Left lung (tissue), 10 donors: ENCODE measurements around the gene FETUB. TPM values are rescaled to one million over a fixed set of nuclear protein-coding genes. Genes with fewer than 3 reads are reported as not detected.
"Not testable (repeated sequence)": the region's sequence is repeated elsewhere in the genome, so short reads cannot be mapped to it uniquely, and the experiment has no call there.

Experiments used
- ATAC-seq: fragments of 200-7000 bp; cut with Tn5 transposase; one replicate; pipeline ENCODE4 v1.9.1; 2020; ENCODE audit warnings: moderate library complexity
- DNase-seq, 4 donors: peaks; one replicate each; pipeline ENCODE4 v3.0.0-alpha.2; 2013 to 2020
- H3K27ac ChIP-seq, 2 donors: fragments of 200-600 bp; sonication (generic) in 1 of 2; one replicate each; pipeline versions ENCODE4 v1.5.0 to v1.8.0; 2020 to 2021
- H3K27me3 ChIP-seq, 2 donors: fragments of 200-600 bp; sonication (generic) in 1 of 2; one replicate each; pipeline versions ENCODE4 v1.5.0 to v1.8.0; 2020 to 2021
- H3K36me3 ChIP-seq, 2 donors: fragments of 200-600 bp; sonication (generic) in 1 of 2; one replicate each; pipeline versions ENCODE4 v1.5.0 to v1.8.0; 2020 to 2021
- H3K4me1 ChIP-seq, 2 donors: fragments of 200-600 bp; one replicate each; pipeline ENCODE4 v1.8.0; 2021
- H3K4me3 ChIP-seq, 2 donors: fragments of 200-600 bp; sonication (generic) in 1 of 2; one replicate each; pipeline versions ENCODE4 v1.5.0 to v1.8.0; 2020 to 2021; ENCODE audit warnings: mild to moderate bottlenecking in 1 of 2
- H3K9me3 ChIP-seq, 2 donors: fragments of 200-600 bp; sonication (generic) in 1 of 2; one replicate each; pipeline versions ENCODE4 v1.5.0 to v1.8.0; 2020 to 2021
- CTCF ChIP-seq, 2 donors: fragments of 200-600 bp; sonication (generic) in 1 of 2; IDR thresholded peaks; one replicate each; pipeline versions ENCODE4 v1.5.0 to v1.8.0; 2021; ENCODE audit warnings: antibody characterized with exemption in 2 of 2
- intact Hi-C, 2 donors: fragments of 100-400 bp; cut with DNase I; formaldehyde crosslinking; loops; one replicate each; pipeline versions ENCODE4 v1.11.2 to v1.14.2; 2022
- polyA plus RNA-seq, 6 donors: library from polyadenylated mRNA; unstranded; fragments of 120-200 nt; gene quantifications; one replicate each; pipeline ENCODE4 v1.2.1, GENCODE V29; 2013; ENCODE audit not compliant: insufficient read length in 6 of 6
- total RNA-seq, 2 donors: library from RNA; stranded (reverse); fragmentation: NEBNext Ultra II Directional; extraction: Animal tissue kit (Norgen Biotek cat#: 25700); gene quantifications; one replicate each; pipeline ENCODE4 v1.2.1, GENCODE V29; 2021
- donor health status: DM: no; HTN: yes; CAD: no.
- donor health status: DM: no; HTN: no; CAD: no.

The FETUB gene
- total and polyA plus RNA-seq, 8 donors, result not detected

DNA sequence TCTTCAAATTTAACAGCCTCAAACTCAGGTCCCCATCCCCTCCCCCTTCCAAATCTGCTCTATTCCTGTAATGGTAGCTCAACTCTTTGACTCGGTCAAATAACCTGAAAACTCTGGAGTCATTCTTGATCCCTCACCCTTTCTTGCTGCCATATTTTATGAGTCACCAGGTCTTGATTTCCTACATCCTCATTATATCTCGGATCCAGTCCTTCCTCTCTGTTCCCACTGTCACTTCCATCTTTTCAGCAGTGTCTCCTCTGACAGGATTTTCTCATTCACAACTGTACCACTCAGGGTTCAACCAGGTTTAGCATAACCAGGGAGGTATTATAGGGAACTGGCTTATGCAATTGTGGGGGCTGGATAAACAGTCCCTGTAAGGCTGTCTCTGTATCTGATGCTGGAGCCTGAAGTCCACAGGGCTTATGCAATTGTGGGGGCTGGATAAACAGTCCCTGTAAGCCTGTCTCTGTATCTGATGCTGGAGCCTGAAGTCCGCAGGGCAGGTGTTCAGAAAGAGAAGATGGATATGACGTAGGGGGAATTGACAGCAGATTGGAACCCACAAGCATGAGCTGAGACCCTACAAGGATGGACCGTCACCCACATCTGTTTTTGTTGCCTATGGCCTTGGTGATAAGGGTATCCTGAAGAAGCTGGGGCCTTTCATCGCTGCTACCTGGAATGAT is 9.1 kb upstream of the FETUB start:
- Histone ChIP-seq H3K27ac (no peak overlapping the region), H3K27me3 (peaks cover 0 to 6% of the 10 kb centered on the region in 2 donors), H3K4me1 (no peaks in the 10 kb centered on the region), H3K4me3 (no peak overlapping the region), H3K36me3 (no peaks in the 10 kb centered on the region), H3K9me3 (no peaks in the 10 kb centered on the region)
- DNase-seq (no peak), ATAC-seq (no peak)
- TF ChIP-seq CTCF (IDR thresholded peaks at IDR 0.05), result no peak
- intact Hi-C loops, result no loop called here

- H3K4me3 ChIP-seq, result no peak overlapping the region
Measured at GRCh38 chr3:186633481-186633880, 6.7 kb upstream of the FETUB start.

GRCh38 chr3:186634207-186634606 is 6.0 kb upstream of the FETUB start:
- ATAC-seq, DNase-seq: not testable (repeated sequence)

More at GRCh38 chr3:186633481-186633880, 6.7 kb upstream of the FETUB start:
- TF ChIP-seq CTCF (IDR thresholded peaks at IDR 0.05), result no peak
- Histone ChIP-seq H3K27me3 (peaks cover 0 to 14% of the 10 kb centered on the region in 2 donors), H3K4me1 (no peaks in the 10 kb centered on the region), H3K36me3 (no peaks in the 10 kb centered on the region), H3K9me3 (no peaks in the 10 kb centered on the region), H3K27ac (no peak overlapping the region)
- ATAC-seq (no peak), DNase-seq (no peak)
- intact Hi-C loops, result no loop called here

GRCh38 chr3:186635532-186635931 is 4.7 kb upstream of the FETUB start:
- H3K4me3 ChIP-seq, result no peak overlapping the region
- H3K27ac ChIP-seq, result no peak overlapping the region
- intact Hi-C loops, result no loop called here
- H3K27me3 ChIP-seq, result peaks cover 0 to 18% of the 10 kb centered on the region in 2 donors
- no peak for ATAC-seq
- no peaks in the 10 kb centered on the region for H3K4me1 ChIP-seq
- H3K36me3 ChIP-seq, result no peaks in the 10 kb centered on the region
- no peak for DNase-seq
- H3K9me3 ChIP-seq, result no peaks in the 10 kb centered on the region
- no peak for TF ChIP-seq CTCF (IDR thresholded peaks at IDR 0.05)

More at GRCh38 chr3:186634207-186634606, 6.0 kb upstream of the FETUB start:
- H3K36me3 ChIP-seq, H3K4me1 ChIP-seq, H3K4me3 ChIP-seq, intact Hi-C loops, H3K9me3 ChIP-seq, H3K27ac ChIP-seq: not testable (repeated sequence)
- peaks cover 0 to 14% of the 10 kb centered on the region in 2 donors for H3K27me3 ChIP-seq

- no peaks in the 10 kb centered on the region for H3K9me3 ChIP-seq
- TF ChIP-seq CTCF (IDR thresholded peaks at IDR 0.05), result no peak
Measured at GRCh38 chr3:186636536-186636935, 3.7 kb upstream of the FETUB start.

GRCh38 chr3:186637686-186638085 is 2.5 kb upstream of the FETUB start:
- no peak for ATAC-seq

More at GRCh38 chr3:186636536-186636935, 3.7 kb upstream of the FETUB start:
- DNase-seq, result no peak
- peaks cover 0 to 19% of the 10 kb centered on the region in 2 donors for H3K27me3 ChIP-seq
- intact Hi-C loops, result no loop called here
- ATAC-seq, result no peak
- no peak overlapping the region for H3K27ac ChIP-seq
- H3K36me3 ChIP-seq, result no peaks in the 10 kb centered on the region
- no peak overlapping the region for H3K4me3 ChIP-seq
- H3K4me1 ChIP-seq, result no peaks in the 10 kb centered on the region

More at GRCh38 chr3:186637686-186638085, 2.5 kb upstream of the FETUB start:
- Histone ChIP-seq H3K4me1 (no peaks in the 10 kb centered on the region), H3K9me3 (no peaks in the 10 kb centered on the region), H3K4me3 (no peak overlapping the region), H3K36me3 (no peaks in the 10 kb centered on the region), H3K27me3 (peaks cover 0 to 25% of the 10 kb centered on the region in 2 donors), H3K27ac (no peak overlapping the region)
- intact Hi-C loops, result no loop called here
- no peak for DNase-seq
- no peak for TF ChIP-seq CTCF (IDR thresholded peaks at IDR 0.05)
